ENCODE measurements around the gene PHF19. TPM values are rescaled to one million over a fixed set of nuclear protein-coding genes. Genes with fewer than 3 reads are reported as not detected.
A peak's percentile ranks its signal among the peaks of the same experiment; 100 is the strongest.

Gene PHF19
- total and polyA plus RNA-seq, 2 of the 8 experiments (the other 6 are each of a cell fraction or from before 2014, with no cell fraction given), result 28.2 to 31.8 TPM

- H2BK20ac ChIP-seq (ENCODE audit: low read length), result no peak overlapping the region
- H3K23ac ChIP-seq (ENCODE audit: insufficient read length), result no peak overlapping the region
- peaks cover 3 to 56% of the 10 kb centered on the region in 2 experiments; a peak in 3 of 4 replicates for H3K79me2 ChIP-seq (ENCODE audit: control insufficient read depth in 1 of 2, insufficient read depth in 2 of 2, low read length in 2 of 2)
- TF ChIP-seq EZH2 (IDR thresholded peaks at IDR 0.05; ENCODE audit: low read depth, low read length, severe bottlenecking) (no peak), MAX (IDR thresholded peaks at IDR 0.05) (no peak), E2F6 (IDR thresholded peaks at IDR 0.05) (no peak), SAP30 (IDR thresholded peaks at IDR 0.05; ENCODE audit: insufficient read depth, insufficient replicate concordance, low read length) (peak; percentile 22), CBX8 (IDR thresholded peaks at IDR 0.05; ENCODE audit: borderline replicate concordance, low read depth, low read length) (no peak)
- peaks cover 8% of the 10 kb centered on the region; the same call in 1 of the 2 replicates for H3K79me1 ChIP-seq (ENCODE audit: low read depth, low read length)
- 38% methylated on average over 18 of the region's 18 CpGs; no CpG with 5 or more reads in 1 of the 2 experiments for WGBS, 2 experiments (ENCODE audit: extremely low coverage in 1 of 2, insufficient coverage in 1 of 2, insufficient read length in 1 of 2, insufficient replicate concordance in 2 of 2, low coverage in 1 of 2, low lambda C conversion rate in 2 of 2, missing lambda C conversion rate in 1 of 2)
- H3K4me1 ChIP-seq (replicated peaks in 1 of 4; ENCODE audit: control insufficient read depth in 3 of 4, insufficient read depth in 4 of 4, low read length in 3 of 4), result peaks cover 0 to 12% (median 5%) of the 10 kb centered on the region in 4 experiments; a peak in 4 of 7 replicates
- H3K18ac ChIP-seq (ENCODE audit: extremely low read depth, low read length), result peak overlapping the region; percentile 89
- H2AK5ac ChIP-seq (ENCODE audit: low read depth, low read length), result no peak overlapping the region
- peak overlapping the region; percentile 79 for H2BK5ac ChIP-seq (ENCODE audit: low read depth, low read length)
- no peak overlapping the region for H2BK15ac ChIP-seq (ENCODE audit: low read length)
- H3K36me3 ChIP-seq (ENCODE audit: control insufficient read depth in 2 of 4, insufficient read depth in 4 of 4, low read length in 3 of 4), result peaks cover 0 to 4% (median 0%) of the 10 kb centered on the region in 4 experiments; a peak in 3 of 8 replicates
- H2BK12ac ChIP-seq (ENCODE audit: low read depth, low read length), result 0 out of 2 replicates have a peak overlapping the region, but pooled peaks have one; percentile 12
- DNase-seq (ENCODE audit: low read depth in 1 of 2, low spot score in 2 of 2) (no peak), FAIRE-seq (no peak)
- H3K27me3 ChIP-seq (replicated peaks in 1 of 4; ENCODE audit: control insufficient read depth in 3 of 4, extremely low read depth in 1 of 4, insufficient read depth in 3 of 4, low read length in 3 of 4), result no peaks in the 10 kb centered on the region
- H3K56ac ChIP-seq (replicated peaks; ENCODE audit: insufficient read length, low read depth, low read length), result peak overlapping the region; percentile 83
- ChIA-PET POLR2A (ENCODE audit: partially characterized antibody) (interaction anchor here (0.7 to 2.4 kb wide), 15 partner anchors 9 to 143 kb away, joined by 3 to 14 read pairs (median 3); partner anchors contain the start of gene FBXW2), CTCF (ENCODE audit: partially characterized antibody) (interaction anchor here (0.8 to 2.0 kb wide), 2 partner anchors 22 to 27 kb away, joined by 3 to 10 read pairs; no protein-coding TSS in a partner anchor)
- peak overlapping the region; percentile 81 for H2AFZ ChIP-seq (ENCODE audit: low read length)
- H4K5ac ChIP-seq (ENCODE audit: insufficient read length, low read depth, low read length), result peak overlapping the region; percentile 44
- H3K4ac ChIP-seq (replicated peaks; ENCODE audit: insufficient read length, low read depth, low read length), result peak overlapping the region; percentile 27
- peaks cover 0 to 2% of the 10 kb centered on the region in 2 experiments for H4K20me1 ChIP-seq (replicated peaks in 1 of 2; ENCODE audit: control insufficient read depth in 1 of 2, insufficient read depth in 2 of 2, low read length in 2 of 2)
- peak overlapping the region; percentile 91 to 97 (median 94) for H3K4me3 ChIP-seq (ENCODE audit: extremely low read depth in 1 of 4, insufficient read depth in 2 of 4, low read depth in 3 of 4, low read length in 4 of 4)
- H3K4me2 ChIP-seq (ENCODE audit: insufficient read depth in 1 of 2, low read depth in 2 of 2, low read length in 2 of 2), result peak overlapping the region; percentile 70 to 92
- H3K27ac ChIP-seq (ENCODE audit: low read depth, low read length), result peak overlapping the region; percentile 87
- H4K8ac ChIP-seq (ENCODE audit: extremely low read depth, insufficient read depth, low read length), result peak overlapping the region; percentile 93; the same call in 1 of the 2 replicates
- H2BK120ac ChIP-seq (replicated peaks; ENCODE audit: low read depth, low read length), result peak overlapping the region; percentile 56
- H3K9ac ChIP-seq (replicated peaks in 1 of 4; ENCODE audit: extremely low read depth in 1 of 4, low read depth in 3 of 4, low read length in 3 of 4), result peak overlapping the region; percentile 96 to 98 (median 98)
- no peaks in the 10 kb centered on the region for H3K9me3 ChIP-seq (ENCODE audit: insufficient read depth in 2 of 2, low read depth in 1 of 2, low read length in 1 of 2)
- no peak overlapping the region for H3K14ac ChIP-seq (ENCODE audit: insufficient read length)
- H3K23me2 ChIP-seq (ENCODE audit: low read depth, low read length), result peaks cover 5% of the 10 kb centered on the region
- H4K91ac ChIP-seq (replicated peaks; ENCODE audit: insufficient read length, low read length), result no peak overlapping the region
Measured at GRCh38 chr9:120841930-120842684, 34.9 kb downstream of the PHF19 start.
